ENCODE results near the gene MFSD12. TPM values are rescaled to one million over a fixed set of nuclear protein-coding genes. Genes with fewer than 3 reads are reported as not detected.

MFSD12 gene
- total RNA-seq, 1 experiment from 2014 or later = 131 TPM

- peaks cover 5 to 8% of the 10 kb centered on the region in 2 experiments; a peak in 2 of 4 replicates for H3K36me3 ChIP-seq (ENCODE audit: control insufficient read depth in 1 of 2, insufficient read depth in 2 of 2, low read length in 2 of 2)
- no peak overlapping the region for H3K4me3 ChIP-seq (replicated peaks in 1 of 2; ENCODE audit: low read depth in 1 of 2, low read length in 2 of 2)
- peaks cover 80% of the 10 kb centered on the region for H3K79me2 ChIP-seq (ENCODE audit: insufficient read depth, low read length)
- H3K9ac ChIP-seq (ENCODE audit: low read length) = no peak overlapping the region
- no peak overlapping the region for H3K4me2 ChIP-seq (ENCODE audit: low read length)
- intact Hi-C loops (cut with micrococcal nuclease) = no loop called here
- no peaks in the 10 kb centered on the region for H3K27me3 ChIP-seq (ENCODE audit: insufficient read depth, low read length)
- no TSS peak for BruUV-seq (replicated peaks)
- ChIA-PET POLR2A (no interaction called here), CTCF (no interaction called here), RAD21 (ENCODE audit: low non-redundant PET in 1 of 2, low total read pairs in 2 of 2, uncharacterized antibody in 2 of 2, unreplicated experiment in 2 of 2) (no interaction called here)
- no peak for ATAC-seq
- no peaks in the 10 kb centered on the region for H3K9me2 ChIP-seq (ENCODE audit: insufficient read depth)
- H3K4me1 ChIP-seq (ENCODE audit: control insufficient read depth in 1 of 2, insufficient read depth in 2 of 2, low read length in 2 of 2) = peaks cover 3 to 13% of the 10 kb centered on the region in 2 experiments; a peak in 2 of 4 replicates
- H4K20me1 ChIP-seq (ENCODE audit: insufficient read depth) = no peaks in the 10 kb centered on the region
- no peaks in the 10 kb centered on the region for H3K9me3 ChIP-seq (ENCODE audit: control insufficient read depth in 1 of 2, insufficient read depth in 1 of 2, low read depth in 1 of 2, low read length in 2 of 2)
- DNase-seq (ENCODE audit: low read depth, low spot score) = no peak
- H2AFZ ChIP-seq (ENCODE audit: low read depth, low read length, poor library complexity, severe bottlenecking) = no peak overlapping the region
- TF ChIP-seq ZFX (IDR thresholded peaks at IDR 0.05) (no peak), POLR2AphosphoS5 (IDR thresholded peaks at IDR 0.05; ENCODE audit: low read depth, low read length) (no peak), MAX (IDR thresholded peaks at IDR 0.05) (no peak), REST (IDR thresholded peaks at IDR 0.05; ENCODE audit: low read depth) (no peak)
- H3K27ac ChIP-seq (ENCODE audit: low read depth, low read length) = no peak overlapping the region
Measured at GRCh38 chr19:3518659-3519058, 38.7 kb downstream of the MFSD12 start.

- RAD21 ChIA-PET (ENCODE audit: low non-redundant PET in 1 of 2, low total read pairs in 2 of 2, uncharacterized antibody in 2 of 2, unreplicated experiment in 2 of 2) = no interaction called here
- Histone ChIP-seq H4K20me1 (ENCODE audit: insufficient read depth) (no peaks in the 10 kb centered on the region), H3K36me3 (ENCODE audit: control insufficient read depth in 1 of 2, insufficient read depth in 2 of 2, low read length in 2 of 2) (peaks cover 5 to 8% of the 10 kb centered on the region in 2 experiments; a peak in 2 of 4 replicates), H3K9me2 (ENCODE audit: insufficient read depth) (no peaks in the 10 kb centered on the region), H3K4me3 (replicated peaks in 1 of 2; ENCODE audit: low read depth in 1 of 2, low read length in 2 of 2) (no peak overlapping the region), H3K9ac (ENCODE audit: low read length) (no peak overlapping the region), H3K4me1 (ENCODE audit: control insufficient read depth in 1 of 2, insufficient read depth in 2 of 2, low read length in 2 of 2) (peaks cover 3 to 13% of the 10 kb centered on the region in 2 experiments; a peak in 2 of 4 replicates), H3K79me2 (ENCODE audit: insufficient read depth, low read length) (peaks cover 84% of the 10 kb centered on the region), H3K27ac (ENCODE audit: low read depth, low read length) (no peak overlapping the region), H2AFZ (ENCODE audit: low read depth, low read length, poor library complexity, severe bottlenecking) (no peak overlapping the region), H3K4me2 (ENCODE audit: low read length) (no peak overlapping the region), H3K27me3 (ENCODE audit: insufficient read depth, low read length) (no peaks in the 10 kb centered on the region), H3K9me3 (ENCODE audit: control insufficient read depth in 1 of 2, insufficient read depth in 1 of 2, low read depth in 1 of 2, low read length in 2 of 2) (no peaks in the 10 kb centered on the region)
- ATAC-seq = no peak
- POLR2A ChIA-PET = no interaction called here
- BruUV-seq (replicated peaks) = no TSS peak
- DNase-seq (ENCODE audit: low read depth, low spot score) = no peak
- CTCF ChIA-PET = no interaction called here
- intact Hi-C loops (cut with micrococcal nuclease) = no loop called here
- no peak for TF ChIP-seq EZH2phosphoT487 (IDR thresholded peaks at IDR 0.05; ENCODE audit: borderline replicate concordance)
- no peak for TF ChIP-seq CBX3 (IDR thresholded peaks at IDR 0.05; ENCODE audit: low read depth)
- no peak for TF ChIP-seq SIN3A (IDR thresholded peaks at IDR 0.05; ENCODE audit: low read depth)
- TF ChIP-seq CTCF (IDR thresholded peaks at IDR 0.05 in 2 of 3, conservative IDR thresholded peaks at IDR 0.05 in 1 of 3; ENCODE audit: borderline replicate concordance in 1 of 3, insufficient read depth in 1 of 3, low read depth in 2 of 3, low read length in 2 of 3) = no peak
- TF ChIP-seq TCF7L2 (IDR thresholded peaks at IDR 0.05; ENCODE audit: borderline replicate concordance, extremely low read depth, insufficient read depth, insufficient read length) = no peak
- no peak for TF ChIP-seq POLR2AphosphoS5 (IDR thresholded peaks at IDR 0.05; ENCODE audit: low read depth, low read length)
- TF ChIP-seq REST (IDR thresholded peaks at IDR 0.05; ENCODE audit: low read depth) = no peak
- TF ChIP-seq EZH2 (IDR thresholded peaks at IDR 0.05) = no peak
Measured at GRCh38 chr19:3518255-3518654, 39.1 kb downstream of the MFSD12 start.
